ENCODE measurements around the gene ATG7.

- TF ChIP-seq CTCF (conservative IDR thresholded peaks at IDR 0.05) (no peak), EZH2 (IDR thresholded peaks at IDR 0.05; ENCODE audit: low read depth) (no peak)
These were observed 287.8 kb downstream of the ATG7 start for GRCh38 chr3:11559816-11560633.

Data from PC-9 (cell line).